ENCODE measurements around the gene CEP112. TPM values are rescaled to one million over a fixed set of nuclear protein-coding genes. Genes with fewer than 3 reads are reported as not detected.
"Not testable (repeated sequence)": the region's sequence is repeated elsewhere in the genome, so short reads cannot be mapped to it uniquely, and the experiment has no call there.

Gene CEP112
- total and polyA plus RNA-seq, 7 donors = 4.5 to 19.4 (median 9.7) TPM

- Histone ChIP-seq H3K4me3 (no peak overlapping the region), H3K27me3 (ENCODE audit: insufficient read depth in 3 of 3, low read length in 2 of 3) (no peaks in the 10 kb centered on the region), H3K27ac (no peak overlapping the region), H3K9me3 (peaks cover 27% of the 10 kb centered on the region), H3K4me1 (no peaks in the 10 kb centered on the region), H3K36me3 (ENCODE audit: insufficient read depth in 1 of 2, low read depth in 1 of 2) (no peaks in the 10 kb centered on the region)
- TF ChIP-seq CTCF (IDR thresholded peaks at IDR 0.05) = no peak
- intact Hi-C loops (cut with DNase I) = no loop called here
- 98 to 100% (median 100%) methylated on average over 1 of the region's 1 CpG for WGBS, 3 donors
- ATAC-seq (no peak), DNase-seq (no peak)
These were observed 358.7 kb downstream of the CEP112 start for GRCh38 chr17:65833214-65833613.

- Histone ChIP-seq H3K27ac (no peak overlapping the region), H3K4me3 (no peak overlapping the region), H3K9me3 (peaks cover 22% of the 10 kb centered on the region), H3K27me3 (ENCODE audit: insufficient read depth in 3 of 3, low read length in 2 of 3) (no peaks in the 10 kb centered on the region), H3K36me3 (ENCODE audit: insufficient read depth in 1 of 2, low read depth in 1 of 2) (no peaks in the 10 kb centered on the region), H3K4me1 (no peaks in the 10 kb centered on the region)
- WGBS, 3 donors = 64 to 75% (median 65%) methylated on average over 2 of the region's 2 CpGs
- ATAC-seq = no peak
- intact Hi-C loops (cut with DNase I) = no loop called here
- no peak for DNase-seq
- no peak for TF ChIP-seq CTCF (IDR thresholded peaks at IDR 0.05)
These were observed 361.6 kb downstream of the CEP112 start for GRCh38 chr17:65830356-65830755.

GRCh38 chr17:65826577-65826976 lies 365.4 kb downstream of the CEP112 start:
- H3K9me3 ChIP-seq; H3K27ac ChIP-seq; ATAC-seq; H3K4me1 ChIP-seq; DNase-seq; H3K36me3 ChIP-seq (ENCODE audit: insufficient read depth in 1 of 2, low read depth in 1 of 2); H3K4me3 ChIP-seq; H3K27me3 ChIP-seq (ENCODE audit: insufficient read depth in 3 of 3, low read length in 2 of 3); intact Hi-C loops (cut with DNase I): not testable (repeated sequence)
- WGBS, 3 donors = 93 to 98% (median 97%) methylated on average over 2 of the region's 2 CpGs

- 91 to 95% (median 93%) methylated on average over 1 of the region's 1 CpG for WGBS, 3 donors
- intact Hi-C loops (cut with DNase I) = no loop called here
These were observed 367.0 kb downstream of the CEP112 start for GRCh38 chr17:65824901-65825300.

GRCh38 chr17:65823713-65824112 lies 368.2 kb downstream of the CEP112 start:
- no peak for ATAC-seq
- Histone ChIP-seq H3K4me3 (no peak overlapping the region), H3K27ac (no peak overlapping the region), H3K27me3 (ENCODE audit: insufficient read depth in 3 of 3, low read length in 2 of 3) (no peaks in the 10 kb centered on the region), H3K9me3 (no peaks in the 10 kb centered on the region), H3K4me1 (no peaks in the 10 kb centered on the region), H3K36me3 (ENCODE audit: insufficient read depth in 1 of 2, low read depth in 1 of 2) (no peaks in the 10 kb centered on the region)
- intact Hi-C loops (cut with DNase I) = no loop called here
- no peak for DNase-seq
- TF ChIP-seq CTCF (IDR thresholded peaks at IDR 0.05) = no peak

More at GRCh38 chr17:65824901-65825300, 367.0 kb downstream of the CEP112 start:
- no peak overlapping the region for H3K27ac ChIP-seq
- no peak for TF ChIP-seq CTCF (IDR thresholded peaks at IDR 0.05)
- H3K36me3 ChIP-seq (ENCODE audit: insufficient read depth in 1 of 2, low read depth in 1 of 2) = no peaks in the 10 kb centered on the region
- H3K4me1 ChIP-seq = no peaks in the 10 kb centered on the region
- no peaks in the 10 kb centered on the region for H3K27me3 ChIP-seq (ENCODE audit: insufficient read depth in 3 of 3, low read length in 2 of 3)
- no peak overlapping the region for H3K4me3 ChIP-seq
- H3K9me3 ChIP-seq = no peaks in the 10 kb centered on the region
- ATAC-seq (no peak), DNase-seq (no peak)
